HepG2 (cell line): ENCODE results near the gene SLC2A11. TPM values are rescaled to one million over a fixed set of nuclear protein-coding genes. Genes with fewer than 3 reads are reported as not detected.

Experiments
- KAT7 ChIP-seq: IDR thresholded peaks from 2 replicates; pipeline ENCODE4 v1.6.1; 2018; ENCODE audit warnings: borderline replicate concordance, missing compliant biosample characterization
- MED1 ChIP-seq: sonication (generic); formaldehyde crosslinking; IDR thresholded peaks from 2 replicates; pipeline ENCODE4 v1.4.0; 2020; ENCODE audit warnings: missing genetic modification reagents
- PITX1 ChIP-seq: sonication (generic); formaldehyde crosslinking; IDR thresholded peaks from 2 replicates; pipeline ENCODE4 v1.5.1; 2020; ENCODE audit warnings: mild to moderate bottlenecking, missing genetic modification reagents
- SALL2 ChIP-seq: sonication (generic); formaldehyde crosslinking; IDR thresholded peaks from 2 replicates; pipeline ENCODE4 v1.8.1; 2023; ENCODE audit warnings: mild to moderate bottlenecking, missing genetic modification reagents, inconsistent platforms
- SP2 ChIP-seq: sonication (generic); formaldehyde crosslinking; IDR thresholded peaks from 2 replicates; pipeline ENCODE4 v1.5.1; 2020; ENCODE audit warnings: mild to moderate bottlenecking, missing genetic modification reagents
- STAT5B ChIP-seq: sonication (generic); formaldehyde crosslinking; IDR thresholded peaks from 2 replicates; pipeline ENCODE4 v1.4.0; 2020; ENCODE audit warnings: missing genetic modification reagents
- THAP7 ChIP-seq: sonication (generic); formaldehyde crosslinking; IDR thresholded peaks from 2 replicates; pipeline ENCODE4 v1.8.1; 2023; ENCODE audit warnings: mild to moderate bottlenecking, missing genetic modification reagents
- ZBTB2 ChIP-seq: sonication (generic); formaldehyde crosslinking; IDR thresholded peaks from 2 replicates; pipeline ENCODE4 v1.8.0; 2022; ENCODE audit warnings: low read depth, missing genetic modification reagents
- ZNF318 ChIP-seq: sonication (generic); formaldehyde crosslinking; IDR thresholded peaks from 2 replicates; pipeline ENCODE4 v1.4.0; 2020; ENCODE audit warnings: mild to moderate bottlenecking, missing genetic modification reagents
- ZNF556 ChIP-seq: sonication (generic); formaldehyde crosslinking; IDR thresholded peaks from 2 replicates; pipeline ENCODE4 v1.4.0; 2020; ENCODE audit warnings: mild to moderate bottlenecking, missing genetic modification reagents, borderline replicate concordance
- ZNF660 ChIP-seq: sonication (generic); formaldehyde crosslinking; IDR thresholded peaks from 2 replicates; pipeline ENCODE4 v1.5.1; 2020; ENCODE audit warnings: mild to moderate bottlenecking, low read depth, missing genetic modification reagents, borderline replicate concordance
- polyA plus RNA-seq, 8 experiments: library from polyadenylated mRNA; depleted of rRNA in 3 of 8; stranded (reverse) in 7 of 8; unstranded in 1 of 8; fragments of >200 nt; fragmentation: Illumina TruSeq in 4 of 8; extraction: Trizol in 4 of 8; gene quantifications; 2 replicates each; pipeline versions ENCODE4 v1.2.1 to v1.2.3, GENCODE V29; 2011 to 2016; ENCODE audit warnings: low read depth in 4 of 8, missing spikeins in 1 of 8, mixed read lengths in 1 of 8; ENCODE audit not compliant: insufficient read depth in 1 of 8
- total RNA-seq, 5 experiments: library from RNA; depleted of rRNA; stranded (reverse); fragments of >200 nt; fragmentation: Illumina TruSeq; extraction: Trizol; gene quantifications; 2 replicates each; pipeline ENCODE4 v1.2.3, GENCODE V29; 2016; ENCODE audit warnings: low read depth in 1 of 5
- TF ChIP-seq, protein P1 (sequence below): sonication (generic); formaldehyde crosslinking; IDR thresholded peaks from 2 replicates; pipeline ENCODE4 v1.5.1; 2020; ENCODE audit warnings: missing genetic modification reagents, mild to moderate bottlenecking, borderline replicate concordance
- TF ChIP-seq, protein P2 (sequence below): sonication (generic); formaldehyde crosslinking; IDR thresholded peaks from 2 replicates; pipeline ENCODE4 v1.4.0; 2020; ENCODE audit warnings: missing genetic modification reagents

The SLC2A11 gene
- total and polyA plus RNA-seq, 2 of the 13 experiments (the other 11 are each of a cell fraction or from before 2014, with no cell fraction given), result 15.2 to 15.4 TPM

- 0 out of 2 replicates have a peak, but pooled peaks have one; percentile 76 for TF ChIP-seq THAP7 (CRISPR knock-in tag)
- TF ChIP-seq ZNF318, result peak; percentile 70; the same call in 1 of the 2 replicates
- TF ChIP-seq ZBTB2, result 0 out of 2 replicates have a peak, but pooled peaks have one; percentile 29
- 0 out of 2 replicates have a peak, but pooled peaks have one; percentile 16 for TF ChIP-seq SP2 (CRISPR knock-in tag)
- TF ChIP-seq ZNF660 (CRISPR knock-in tag), result no peak
- no peak for TF ChIP-seq ZNF556 (CRISPR knock-in tag)
- TF ChIP-seq KAT7, result peak; percentile 3; the same call in 1 of the 2 replicates
- TF ChIP-seq STAT5B, result no peak
- TF ChIP-seq PITX1 (CRISPR knock-in tag), result 0 out of 2 replicates have a peak, but pooled peaks have one; percentile 6
- TF ChIP-seq SALL2 (CRISPR knock-in tag), result no peak
- TF ChIP-seq MED1 (CRISPR knock-in tag), result 0 out of 2 replicates have a peak, but pooled peaks have one; percentile 14
- TF ChIP-seq, protein P1, sequence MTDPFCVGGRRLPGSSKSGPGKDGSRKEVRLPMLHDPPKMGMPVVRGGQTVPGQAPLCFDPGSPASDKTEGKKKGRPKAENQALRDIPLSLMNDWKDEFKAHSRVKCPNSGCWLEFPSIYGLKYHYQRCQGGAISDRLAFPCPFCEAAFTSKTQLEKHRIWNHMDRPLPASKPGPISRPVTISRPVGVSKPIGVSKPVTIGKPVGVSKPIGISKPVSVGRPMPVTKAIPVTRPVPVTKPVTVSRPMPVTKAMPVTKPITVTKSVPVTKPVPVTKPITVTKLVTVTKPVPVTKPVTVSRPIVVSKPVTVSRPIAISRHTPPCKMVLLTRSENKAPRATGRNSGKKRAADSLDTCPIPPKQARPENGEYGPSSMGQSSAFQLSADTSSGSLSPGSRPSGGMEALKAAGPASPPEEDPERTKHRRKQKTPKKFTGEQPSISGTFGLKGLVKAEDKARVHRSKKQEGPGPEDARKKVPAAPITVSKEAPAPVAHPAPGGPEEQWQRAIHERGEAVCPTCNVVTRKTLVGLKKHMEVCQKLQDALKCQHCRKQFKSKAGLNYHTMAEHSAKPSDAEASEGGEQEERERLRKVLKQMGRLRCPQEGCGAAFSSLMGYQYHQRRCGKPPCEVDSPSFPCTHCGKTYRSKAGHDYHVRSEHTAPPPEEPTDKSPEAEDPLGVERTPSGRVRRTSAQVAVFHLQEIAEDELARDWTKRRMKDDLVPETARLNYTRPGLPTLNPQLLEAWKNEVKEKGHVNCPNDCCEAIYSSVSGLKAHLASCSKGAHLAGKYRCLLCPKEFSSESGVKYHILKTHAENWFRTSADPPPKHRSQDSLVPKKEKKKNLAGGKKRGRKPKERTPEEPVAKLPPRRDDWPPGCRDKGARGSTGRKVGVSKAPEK, result no peak
- TF ChIP-seq, protein P2, sequence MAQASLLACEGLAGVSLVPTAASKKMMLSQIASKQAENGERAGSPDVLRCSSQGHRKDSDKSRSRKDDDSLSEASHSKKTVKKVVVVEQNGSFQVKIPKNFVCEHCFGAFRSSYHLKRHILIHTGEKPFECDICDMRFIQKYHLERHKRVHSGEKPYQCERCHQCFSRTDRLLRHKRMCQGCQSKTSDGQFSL (CRISPR knock-in tag), result 0 out of 2 replicates have a peak, but pooled peaks have one; percentile 19
These were observed 37.3 kb downstream of the SLC2A11 start (continued) for GRCh38 chr22:23894710-23895598.
